ENCODE measurements around the gene LRRC26.
"Not testable (repeated sequence)": the region's sequence is repeated elsewhere in the genome, so short reads cannot be mapped to it uniquely, and the experiment has no call there.

LRRC26 gene

GRCh38 chr9:137130176-137130755 is 39.6 kb downstream of the LRRC26 start:
- no peak for DNase-seq

- DNase-seq, result peak; percentile 90
Measured at GRCh38 chr9:137129456-137130175, 40.2 kb downstream of the LRRC26 start.

DNA sequence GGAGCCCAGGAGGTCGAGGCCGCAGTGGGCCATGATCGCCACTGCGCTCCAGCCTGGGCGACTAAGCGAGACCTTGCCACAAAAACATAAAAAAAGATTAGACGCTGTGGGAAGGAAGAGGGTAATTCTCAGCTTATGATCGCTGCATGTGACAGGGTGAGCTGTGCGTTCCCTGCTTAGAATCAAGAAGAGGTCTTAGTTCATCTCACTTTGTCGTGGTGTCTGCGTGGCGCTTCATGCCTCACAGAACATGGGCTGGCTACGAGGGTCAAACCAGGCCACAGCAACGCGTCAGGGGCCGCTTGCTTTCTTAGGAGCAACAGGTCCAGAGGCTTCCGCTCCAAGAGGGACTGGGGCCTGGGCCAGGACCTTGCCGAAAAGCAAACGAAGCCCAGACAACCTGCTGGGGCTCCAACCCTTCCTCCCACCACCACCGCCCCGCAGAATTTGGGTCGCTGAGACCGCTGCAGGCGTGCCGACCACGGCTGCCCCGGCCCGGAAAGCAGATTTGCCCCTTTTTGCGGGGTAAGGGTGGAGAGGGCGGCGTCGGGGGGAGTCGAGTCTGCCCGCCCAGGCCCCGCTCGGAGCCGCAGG is 40.9 kb downstream of the LRRC26 start:
- DNase-seq, result no peak

- no peak for DNase-seq
Measured at GRCh38 chr9:137128158-137128861, 41.5 kb downstream of the LRRC26 start.

DNA sequence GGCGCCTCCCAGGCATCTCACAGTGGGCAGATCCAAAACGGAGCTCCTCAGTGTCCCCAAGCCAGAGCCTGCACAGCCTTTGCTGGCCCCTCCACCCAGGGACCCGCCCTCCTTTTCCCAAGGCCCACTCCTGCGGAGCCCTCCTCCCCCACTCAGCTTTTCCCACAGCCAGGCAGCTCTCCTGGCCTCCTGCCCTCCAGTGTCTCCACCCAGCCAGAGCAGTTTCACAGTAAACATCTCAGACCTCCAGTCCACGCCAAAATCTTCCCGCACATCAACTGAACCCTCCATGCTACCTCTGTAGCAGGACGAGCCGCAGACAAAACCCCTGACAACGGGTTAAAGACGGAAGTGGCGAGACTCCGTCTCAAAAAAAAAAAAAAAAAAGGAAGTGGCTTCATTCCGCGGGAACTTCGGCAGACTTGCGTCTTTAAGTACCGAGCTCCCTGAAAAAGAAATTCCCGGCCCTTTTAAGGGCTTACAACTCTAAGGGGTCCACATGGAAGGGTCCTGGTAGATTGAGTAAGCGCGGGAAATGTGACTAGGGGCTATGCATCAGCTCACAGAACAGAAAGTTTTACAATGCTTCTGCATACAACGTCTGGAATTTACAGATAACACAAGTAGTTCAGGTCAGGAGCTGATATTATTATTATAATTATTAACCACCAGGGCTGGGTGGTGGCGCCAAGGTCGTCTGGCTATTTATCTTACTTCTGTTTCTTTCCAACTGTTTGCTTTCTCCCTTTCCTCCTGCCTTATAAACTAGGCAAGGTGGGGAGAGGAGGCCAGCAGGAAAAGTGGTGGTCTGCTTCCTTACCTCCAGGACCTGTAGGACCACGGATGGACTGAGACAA is 42.3 kb downstream of the LRRC26 start:
- peak; percentile 59 for DNase-seq

GRCh38 chr9:137126786-137127185 is 43.1 kb downstream of the LRRC26 start:
- no peak for DNase-seq

- DNase-seq, result not testable (repeated sequence)
Measured at GRCh38 chr9:137123952-137124462, 45.8 kb downstream of the LRRC26 start.

GRCh38 chr9:137123468-137123837 is 46.4 kb downstream of the LRRC26 start:
- DNase-seq, result no peak

GRCh38 chr9:137122796-137123467 is 46.9 kb downstream of the LRRC26 start:
- DNase-seq, result not testable (repeated sequence)

DNA sequence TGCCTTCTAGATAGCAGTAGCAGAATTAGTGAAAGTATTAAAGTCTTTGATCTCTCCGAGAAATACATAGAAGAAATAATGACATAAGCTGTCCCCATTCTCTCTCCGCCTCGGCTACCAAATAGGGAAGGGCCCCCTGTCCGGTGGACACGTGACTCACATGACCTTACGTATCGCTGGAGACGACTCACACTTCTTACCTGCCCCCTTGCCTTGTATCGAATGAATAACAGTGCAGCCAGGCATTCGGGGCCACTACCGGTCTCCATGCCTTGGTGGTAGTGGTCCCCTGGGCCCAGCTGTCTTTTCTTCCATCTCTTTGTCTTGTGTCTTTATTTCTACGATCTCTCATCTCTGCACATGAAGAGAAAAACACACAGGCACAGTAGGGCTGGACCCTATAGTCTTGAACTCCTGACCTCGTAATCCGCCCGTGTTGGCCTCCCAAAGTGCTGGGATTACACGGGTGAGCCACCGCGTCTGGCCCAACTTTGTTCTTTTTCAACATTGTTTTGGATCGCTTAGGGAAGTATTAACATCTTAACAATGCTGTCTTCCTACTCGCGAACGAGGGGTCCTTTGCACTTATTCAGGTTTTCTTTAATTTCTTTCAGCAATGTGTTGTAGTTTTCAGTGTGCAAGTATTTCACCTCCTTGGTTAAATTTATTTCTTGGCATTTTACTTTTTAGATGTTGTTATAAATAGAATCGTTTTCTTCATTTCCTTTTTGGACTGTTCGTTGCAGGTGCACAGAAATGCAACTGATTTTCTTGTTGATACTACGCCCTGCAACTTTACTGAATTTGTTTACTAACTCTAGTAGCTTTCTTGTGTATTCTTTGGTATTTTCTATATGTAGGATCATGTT is 47.7 kb downstream of the LRRC26 start:
- DNase-seq, result not testable (repeated sequence)
